ENCODE results near the gene P2RX4.

DNA sequence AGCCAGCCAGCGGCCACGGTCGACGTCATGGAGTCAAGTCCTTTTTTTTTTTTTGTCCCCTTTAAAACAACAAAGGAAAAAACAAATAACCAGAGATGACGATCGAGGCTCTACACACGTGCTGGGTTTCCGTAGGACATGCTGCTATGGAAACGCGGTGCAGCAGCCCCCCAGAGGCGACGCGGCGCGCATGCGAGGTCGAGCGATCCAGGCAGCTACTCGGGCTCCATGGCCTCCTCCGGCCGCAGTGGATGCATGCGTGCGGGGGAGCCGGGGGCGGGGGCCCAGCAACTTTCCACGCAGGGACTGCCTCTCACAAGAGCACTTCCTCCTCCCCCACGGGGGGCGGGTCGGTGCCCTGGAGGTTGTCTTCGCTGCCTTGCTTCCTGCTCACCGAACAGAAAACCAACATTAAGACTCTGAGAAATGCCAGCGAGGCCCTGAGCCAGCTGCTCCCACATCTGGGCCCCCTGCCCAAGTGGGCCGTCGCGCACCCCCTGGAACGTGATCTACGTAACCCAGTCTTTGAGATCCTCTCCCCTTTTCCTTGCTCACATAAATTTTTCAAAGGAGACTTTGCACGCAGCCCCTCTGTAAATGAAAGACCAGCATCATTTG, 30.7 kb downstream of the P2RX4 start:
- TF ChIP-seq, protein P1, sequence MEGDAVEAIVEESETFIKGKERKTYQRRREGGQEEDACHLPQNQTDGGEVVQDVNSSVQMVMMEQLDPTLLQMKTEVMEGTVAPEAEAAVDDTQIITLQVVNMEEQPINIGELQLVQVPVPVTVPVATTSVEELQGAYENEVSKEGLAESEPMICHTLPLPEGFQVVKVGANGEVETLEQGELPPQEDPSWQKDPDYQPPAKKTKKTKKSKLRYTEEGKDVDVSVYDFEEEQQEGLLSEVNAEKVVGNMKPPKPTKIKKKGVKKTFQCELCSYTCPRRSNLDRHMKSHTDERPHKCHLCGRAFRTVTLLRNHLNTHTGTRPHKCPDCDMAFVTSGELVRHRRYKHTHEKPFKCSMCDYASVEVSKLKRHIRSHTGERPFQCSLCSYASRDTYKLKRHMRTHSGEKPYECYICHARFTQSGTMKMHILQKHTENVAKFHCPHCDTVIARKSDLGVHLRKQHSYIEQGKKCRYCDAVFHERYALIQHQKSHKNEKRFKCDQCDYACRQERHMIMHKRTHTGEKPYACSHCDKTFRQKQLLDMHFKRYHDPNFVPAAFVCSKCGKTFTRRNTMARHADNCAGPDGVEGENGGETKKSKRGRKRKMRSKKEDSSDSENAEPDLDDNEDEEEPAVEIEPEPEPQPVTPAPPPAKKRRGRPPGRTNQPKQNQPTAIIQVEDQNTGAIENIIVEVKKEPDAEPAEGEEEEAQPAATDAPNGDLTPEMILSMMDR (IDR thresholded peaks at IDR 0.05), result peak in 1 of 6 experiments; percentile 7
- no peak for TF ChIP-seq POLR2AphosphoS5 (IDR thresholded peaks at IDR 0.05)
- TF ChIP-seq POLR2A (IDR thresholded peaks at IDR 0.05), result peak in 3 of 4 donors; percentile 19 to 32 (median 27)
- TF ChIP-seq EP300 (IDR thresholded peaks at IDR 0.05), result no peak

All from upper lobe of left lung (tissue), 4 donors.